Astrocyte (in vitro differentiated cells and primary cell): ENCODE data around the gene SPATA6L.

Experiments used
- CTCF ChIP-seq: IDR thresholded peaks from 2 replicates; pipeline ENCODE4 v1.5.1; 2011; ENCODE audit warnings: low read depth, mild to moderate bottlenecking, inconsistent platforms, low read length, moderate library complexity; ENCODE audit not compliant: insufficient read depth
- EZH2 ChIP-seq: IDR thresholded peaks from 2 replicates; pipeline ENCODE4 v1.6.1; 2012; ENCODE audit warnings: mild to moderate bottlenecking, low read length, inconsistent platforms; ENCODE audit not compliant: insufficient read depth

- no peak for TF ChIP-seq CTCF
- TF ChIP-seq EZH2: no peak
These were observed 77.6 kb downstream of the SPATA6L start for GRCh38 chr9:4588721-4589120.
